DND-41 (cell line): ENCODE results near the gene GPI.

Source experiments
- CTCF ChIP-seq: IDR thresholded peaks from 2 replicates; pipeline ENCODE4 v1.5.1; 2012; ENCODE audit warnings: borderline replicate concordance, low read length, moderate library complexity, mild to moderate bottlenecking; ENCODE audit not compliant: poor library complexity, severe bottlenecking; ENCODE audit errors: extremely low read depth
- EZH2 ChIP-seq: IDR thresholded peaks from 3 replicates; pipeline ENCODE4 v1.6.1; 2012; ENCODE audit warnings: borderline replicate concordance, low read depth, mild to moderate bottlenecking, moderate library complexity, low read length, inconsistent platforms; ENCODE audit not compliant: severe bottlenecking

- TF ChIP-seq CTCF (no peak), EZH2 (no peak)
Measured at GRCh38 chr19:34380639-34381241, 15.7 kb downstream of the GPI start.
